ENCODE measurements around the gene ZBTB37.

GRCh38 chr1:173860065-173860464 is 8.1 kb upstream of the ZBTB37 start:
- no peak for TF ChIP-seq POLR2AphosphoS5 (IDR thresholded peaks at IDR 0.05)
- TF ChIP-seq CTCF (IDR thresholded peaks at IDR 0.05): no peak
- no peak for TF ChIP-seq POLR2A (IDR thresholded peaks at IDR 0.05)
- TF ChIP-seq EP300 (IDR thresholded peaks at IDR 0.05): no peak

All from upper lobe of left lung (tissue), 4 donors.